Upper lobe of left lung (tissue), 4 donors: ENCODE results near the gene C5orf15.

ENCODE experiments used
- EP300 ChIP-seq, 4 donors: sonication (generic); formaldehyde crosslinking; IDR thresholded peaks; one replicate each; pipeline ENCODE4 v1.5.1; 2017; ENCODE audit warnings: antibody characterized with exemption in 4 of 4, control low read depth in 2 of 4
- POLR2A ChIP-seq, 4 donors: fragments of 450-650 bp; IDR thresholded peaks; one replicate each; pipeline ENCODE4 v1.5.1; 2016 to 2017; ENCODE audit warnings: antibody characterized with exemption in 4 of 4, mild to moderate bottlenecking in 2 of 4
- TF ChIP-seq, protein P1 (sequence below), 6 experiments: fragments of 450-650 bp in 4 of 6; fragments of 200-600 bp in 2 of 6; sonication (generic) in 2 of 6; IDR thresholded peaks; one replicate each; pipeline ENCODE4 v1.5.1; 2016 to 2019; ENCODE audit warnings: antibody characterized with exemption in 6 of 6

DNA sequence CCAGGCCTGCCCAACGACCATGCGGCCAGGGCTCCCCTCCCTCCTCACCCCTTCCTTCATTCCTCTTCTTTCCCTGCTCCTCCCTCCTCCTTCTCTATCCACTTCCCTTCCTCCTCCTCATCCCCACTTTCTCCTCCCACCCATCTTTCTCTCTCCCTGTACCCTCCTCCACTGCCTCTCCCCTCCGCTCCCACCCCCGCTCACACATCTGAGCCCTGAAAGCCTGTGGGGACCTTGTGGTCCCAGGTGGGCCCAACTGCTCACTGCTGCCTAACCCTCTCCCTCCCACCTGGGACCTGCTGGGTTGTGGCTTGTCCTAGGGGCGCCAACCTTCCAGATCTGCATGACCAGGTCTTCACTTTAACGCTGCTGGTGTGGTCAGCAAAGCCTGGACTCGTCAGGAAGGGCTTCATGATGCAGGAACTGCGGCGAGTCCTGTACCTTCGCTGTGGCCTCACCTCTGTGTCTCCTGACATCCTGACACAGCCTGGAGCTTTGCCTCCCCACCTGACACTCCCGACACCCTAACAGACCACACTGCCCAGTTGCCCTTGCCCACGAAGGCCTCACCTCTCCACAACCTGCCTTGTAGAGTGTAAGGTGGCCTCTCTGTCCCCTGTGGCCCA is 34.6 kb downstream of the C5orf15 start:
- TF ChIP-seq, protein P1, sequence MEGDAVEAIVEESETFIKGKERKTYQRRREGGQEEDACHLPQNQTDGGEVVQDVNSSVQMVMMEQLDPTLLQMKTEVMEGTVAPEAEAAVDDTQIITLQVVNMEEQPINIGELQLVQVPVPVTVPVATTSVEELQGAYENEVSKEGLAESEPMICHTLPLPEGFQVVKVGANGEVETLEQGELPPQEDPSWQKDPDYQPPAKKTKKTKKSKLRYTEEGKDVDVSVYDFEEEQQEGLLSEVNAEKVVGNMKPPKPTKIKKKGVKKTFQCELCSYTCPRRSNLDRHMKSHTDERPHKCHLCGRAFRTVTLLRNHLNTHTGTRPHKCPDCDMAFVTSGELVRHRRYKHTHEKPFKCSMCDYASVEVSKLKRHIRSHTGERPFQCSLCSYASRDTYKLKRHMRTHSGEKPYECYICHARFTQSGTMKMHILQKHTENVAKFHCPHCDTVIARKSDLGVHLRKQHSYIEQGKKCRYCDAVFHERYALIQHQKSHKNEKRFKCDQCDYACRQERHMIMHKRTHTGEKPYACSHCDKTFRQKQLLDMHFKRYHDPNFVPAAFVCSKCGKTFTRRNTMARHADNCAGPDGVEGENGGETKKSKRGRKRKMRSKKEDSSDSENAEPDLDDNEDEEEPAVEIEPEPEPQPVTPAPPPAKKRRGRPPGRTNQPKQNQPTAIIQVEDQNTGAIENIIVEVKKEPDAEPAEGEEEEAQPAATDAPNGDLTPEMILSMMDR (IDR thresholded peaks at IDR 0.05), result no peak
- TF ChIP-seq POLR2A (IDR thresholded peaks at IDR 0.05), result no peak
- no peak for TF ChIP-seq EP300 (IDR thresholded peaks at IDR 0.05)
